ENCODE results near the gene CYGB. TPM values are rescaled to one million over a fixed set of nuclear protein-coding genes. Genes with fewer than 3 reads are reported as not detected.
"Not testable (repeated sequence)": the region's sequence is repeated elsewhere in the genome, so short reads cannot be mapped to it uniquely, and the experiment has no call there.

The CYGB gene
- polyA plus RNA-seq, 3 donors, result 15.4 to 16.5 (median 16.4) TPM

DNA sequence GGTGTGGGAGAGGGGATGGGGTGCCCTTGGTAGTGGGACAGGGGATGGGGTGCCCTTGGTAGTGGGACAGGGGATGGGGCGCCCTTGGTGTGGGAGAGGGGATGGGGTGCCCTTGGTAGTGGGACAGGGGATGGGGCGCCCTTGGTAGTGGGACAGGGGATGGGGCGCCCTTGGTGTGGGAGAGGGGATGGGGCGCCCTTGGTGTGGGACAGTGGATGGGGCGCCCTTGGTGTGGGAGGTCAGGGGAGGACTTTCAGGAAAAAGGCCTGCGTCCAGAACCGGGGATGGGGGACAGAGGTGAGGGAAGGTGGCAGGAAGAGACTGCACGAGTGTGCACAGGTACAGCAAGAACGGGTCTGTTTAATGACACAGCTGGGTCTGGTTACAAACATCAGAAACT lies 10.5 kb downstream of the CYGB start:
- DNase-seq, result not testable (repeated sequence)

DNA sequence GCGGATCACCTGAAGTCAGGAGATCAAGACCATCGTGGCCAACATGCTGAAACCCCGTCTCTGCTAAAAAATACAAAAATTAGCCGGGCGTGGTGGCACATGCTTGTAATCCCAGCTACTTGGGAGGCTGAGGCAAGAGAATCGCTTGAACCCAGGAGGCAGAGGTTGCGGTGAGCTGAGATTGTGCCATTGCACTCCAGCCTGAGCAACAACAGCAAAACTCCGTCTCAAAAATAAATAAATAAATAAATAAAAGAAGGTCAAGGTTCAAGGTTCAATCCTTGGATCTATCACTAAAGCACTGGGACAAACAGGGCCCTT lies 12.0 kb downstream of the CYGB start:
- DNase-seq, result not testable (repeated sequence)

DNA sequence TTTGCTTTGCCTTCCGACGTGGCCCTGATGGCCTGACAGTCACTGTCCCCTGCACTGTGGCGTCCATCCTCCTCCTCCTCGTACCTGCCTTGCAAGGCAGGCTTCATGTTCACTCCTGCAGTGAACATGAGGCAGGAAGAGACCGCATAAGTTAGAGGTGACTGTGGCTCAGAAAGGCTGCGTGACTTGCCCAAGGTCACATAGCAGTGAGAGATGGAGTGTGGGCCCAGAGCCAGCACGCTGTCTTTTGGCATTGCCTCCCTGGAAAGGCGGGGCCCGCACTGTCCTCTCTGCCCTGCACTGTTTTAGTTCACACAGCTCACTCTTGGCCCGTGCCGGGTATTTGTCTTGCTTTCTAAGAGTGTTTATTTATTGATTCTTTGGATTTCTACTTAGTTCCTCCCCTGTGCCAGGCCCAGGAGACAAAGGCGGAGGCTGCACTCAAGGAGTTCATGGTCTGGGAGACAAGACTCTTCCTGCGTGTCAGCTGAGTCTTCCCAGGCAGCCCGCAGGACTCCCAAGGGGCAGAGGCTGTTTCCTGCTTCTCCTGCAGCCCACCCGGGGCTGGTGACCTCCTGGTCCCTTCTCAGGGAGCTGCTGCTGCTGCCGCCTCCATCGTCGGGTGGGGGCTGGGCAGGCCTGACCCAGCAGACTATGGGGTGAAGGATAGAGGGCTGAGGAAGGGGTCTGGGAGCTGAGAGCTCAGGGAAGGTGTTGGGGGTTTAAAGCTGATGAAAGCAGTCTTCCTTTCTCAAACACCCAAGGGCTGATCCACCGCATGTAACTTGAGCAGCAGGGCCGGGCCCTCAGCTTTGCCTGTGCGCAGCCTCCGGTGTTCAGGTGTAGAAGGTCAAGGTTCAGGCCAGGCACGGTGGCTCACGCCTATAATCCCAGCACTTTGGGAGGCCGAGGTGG lies 12.7 kb downstream of the CYGB start:
- DNase-seq, result no peak

DNA sequence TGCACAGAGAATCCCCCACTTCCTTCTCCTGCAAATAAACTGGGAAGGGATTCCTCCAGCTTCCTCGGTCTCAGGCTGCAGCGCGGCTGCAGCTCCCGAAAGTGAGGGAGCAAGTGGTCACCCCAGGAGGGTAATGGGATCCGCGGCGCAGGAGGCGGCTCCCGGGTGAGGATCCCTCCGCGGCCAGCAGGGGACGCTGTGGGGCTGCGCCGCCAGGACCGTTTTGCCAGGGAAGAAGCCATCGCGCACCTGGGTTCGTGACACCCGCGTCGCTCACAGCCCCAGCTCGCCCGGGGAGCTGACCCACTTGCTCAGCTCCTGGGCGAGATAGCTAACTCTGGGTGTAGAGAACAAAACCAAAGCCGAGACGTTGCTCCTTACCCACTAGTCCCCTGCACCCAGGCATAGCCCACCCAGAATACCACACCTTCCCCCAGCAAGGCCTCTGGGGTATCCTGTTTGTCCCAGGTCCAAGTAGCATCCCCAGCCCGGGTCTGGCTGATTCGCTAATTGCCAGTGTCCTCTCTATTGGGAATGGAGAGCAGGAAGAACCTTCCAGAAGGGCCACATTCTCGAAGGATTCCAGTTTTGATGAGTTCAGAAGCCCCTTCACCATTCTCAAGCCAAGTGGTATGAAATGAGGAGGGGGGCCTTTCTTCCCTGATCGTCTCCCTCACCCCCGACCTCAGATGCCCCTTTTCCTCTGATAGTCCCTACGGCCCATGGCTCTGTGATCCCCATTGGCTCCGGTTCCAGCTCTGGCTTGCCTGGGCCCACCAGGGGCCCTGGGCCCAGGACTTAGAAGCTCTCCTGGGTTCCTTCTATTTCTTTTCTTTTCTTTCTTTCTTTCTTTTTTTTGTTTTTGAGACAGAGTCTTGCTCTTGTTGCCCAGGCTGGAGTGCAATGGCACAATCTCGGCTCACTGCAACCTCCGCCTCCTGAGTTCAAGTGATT lies 14.1 kb downstream of the CYGB start:
- no peak for DNase-seq

DNA sequence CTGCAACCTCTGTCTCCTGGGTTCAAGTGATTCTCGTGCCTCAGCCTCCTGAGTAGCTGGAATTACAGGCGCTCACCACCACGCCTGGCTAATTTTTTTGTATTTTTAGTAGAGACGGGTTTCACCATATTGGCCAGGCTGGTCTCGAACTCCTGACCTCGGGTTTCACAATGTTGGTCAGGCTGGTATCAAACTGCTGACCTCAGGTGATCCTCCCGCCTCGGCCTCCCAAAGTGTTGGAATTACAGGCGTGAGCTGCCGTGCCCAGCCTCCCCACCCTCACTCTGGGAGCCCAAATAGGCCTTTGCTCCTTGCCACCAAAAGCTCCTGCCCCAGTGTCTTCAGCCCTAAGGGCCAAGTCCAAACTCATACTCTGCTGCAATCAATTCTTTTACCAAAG lies 15.8 kb downstream of the CYGB start:
- DNase-seq, result not testable (repeated sequence)

DNA sequence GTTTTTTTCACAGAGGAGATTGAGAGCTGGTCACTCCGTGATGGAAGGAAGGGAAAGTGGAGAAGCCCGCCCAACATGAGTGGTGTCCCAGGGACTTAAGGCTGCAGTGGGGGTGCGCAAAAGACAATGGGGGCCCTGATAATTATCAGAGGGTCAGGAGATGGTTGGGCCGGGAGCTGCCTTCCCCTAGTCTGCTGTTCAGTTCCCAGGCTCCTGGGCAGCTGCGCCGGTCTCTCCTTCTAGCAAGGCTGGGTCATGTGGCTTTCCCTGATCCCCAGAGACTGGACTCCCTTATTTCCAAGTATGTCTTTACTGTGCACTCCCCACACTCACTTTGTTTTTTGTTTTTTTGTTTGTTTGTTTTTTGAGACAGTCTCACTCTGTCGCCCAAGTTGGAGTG lies 16.2 kb downstream of the CYGB start:
- no peak for DNase-seq

DNA sequence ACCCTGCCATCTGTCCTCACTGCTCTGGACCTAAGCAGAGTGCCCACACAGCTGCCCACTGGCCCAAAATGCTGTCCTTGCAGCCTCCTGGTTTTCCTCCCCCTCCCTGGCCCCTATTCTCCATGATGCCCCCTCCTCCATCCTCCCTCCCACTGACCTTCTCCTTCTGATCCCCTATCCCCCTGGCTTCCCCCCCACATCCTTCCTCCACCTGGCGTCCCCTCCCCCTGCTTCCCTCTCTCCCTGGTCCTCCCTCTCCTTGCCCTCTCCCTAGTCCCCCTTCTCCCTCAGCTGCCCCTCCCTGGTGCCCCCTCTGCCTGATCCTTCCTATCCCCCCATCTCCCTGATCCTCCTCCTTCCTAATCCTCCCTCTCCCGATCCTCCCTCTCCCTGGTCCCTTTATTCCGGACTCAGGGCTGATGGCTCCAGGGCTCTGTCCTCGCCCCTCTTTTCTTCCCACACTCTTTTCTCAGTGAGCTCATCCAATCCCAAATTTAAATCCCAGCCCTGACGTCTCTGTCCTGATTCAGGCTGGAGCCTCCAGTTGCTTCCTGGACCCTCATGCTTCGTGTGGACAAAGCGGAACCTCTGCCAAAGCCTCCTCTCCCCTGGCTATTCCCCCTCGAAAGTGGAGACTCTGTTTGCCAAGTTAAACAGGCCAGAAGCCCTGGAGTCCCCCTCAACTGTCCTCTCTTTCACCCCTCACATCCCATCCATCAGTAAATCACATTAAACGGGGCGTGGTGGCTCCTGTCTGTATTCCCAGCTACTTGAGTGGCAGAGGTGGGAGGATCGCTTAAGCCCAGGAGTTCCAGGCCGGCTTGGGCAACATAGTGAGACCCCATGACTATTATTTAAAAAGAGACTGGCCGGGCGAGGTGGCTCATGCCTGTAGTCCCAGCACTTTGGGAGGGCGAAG lies 18.2 kb downstream of the CYGB start:
- no peak for DNase-seq

DNA sequence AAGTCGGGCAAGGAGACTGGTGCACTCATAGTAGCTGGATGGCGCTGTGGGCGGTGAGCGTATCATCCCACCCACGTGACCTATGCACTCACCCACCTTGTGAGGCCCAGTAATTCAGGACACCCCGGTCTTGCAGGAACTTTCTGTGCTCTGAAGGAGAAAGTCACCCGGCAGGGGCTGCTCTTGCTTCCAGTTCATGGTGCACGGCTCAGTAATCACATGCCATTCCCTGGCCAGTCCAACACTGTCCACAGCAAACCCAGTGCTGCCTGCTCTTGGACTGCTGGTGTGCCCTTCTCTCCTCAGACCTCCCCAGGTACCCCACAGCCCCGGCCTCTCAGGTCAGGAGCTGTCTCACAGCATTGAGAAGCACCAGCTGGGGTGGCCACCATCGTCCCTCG lies 19.9 kb downstream of the CYGB start:
- DNase-seq, result no peak

DNA sequence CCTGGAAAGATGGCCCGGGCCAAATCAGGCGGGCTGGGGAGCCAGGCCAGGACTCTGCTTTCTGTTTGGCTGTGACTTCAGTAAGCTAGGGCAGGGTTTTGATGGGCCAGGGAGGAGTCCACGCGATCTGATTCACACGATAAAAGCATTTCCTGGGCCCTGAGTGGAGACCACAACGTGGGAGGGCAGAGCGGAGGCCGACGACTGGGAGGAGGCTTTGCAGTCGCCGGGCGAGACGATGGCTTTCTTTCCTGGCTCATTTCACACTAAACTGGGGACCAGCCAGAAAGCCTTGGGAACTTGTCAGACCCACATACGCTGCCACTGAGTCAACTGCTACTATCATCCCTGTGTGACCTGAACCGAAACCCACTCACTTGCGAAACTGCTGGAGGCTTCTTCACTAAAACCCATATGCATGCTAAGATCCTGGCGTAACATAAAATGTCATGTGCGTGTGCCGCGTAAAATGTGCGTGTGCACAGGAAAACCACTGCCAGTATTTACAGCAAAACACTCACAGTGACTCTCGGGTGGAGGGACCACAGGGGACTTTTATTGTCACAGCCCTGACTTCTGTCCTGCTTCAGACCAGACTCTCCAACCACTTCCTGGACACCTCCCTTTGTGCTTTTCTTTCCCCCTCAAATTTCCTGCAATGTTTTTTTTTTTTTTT lies 22.1 kb downstream of the CYGB start:
- no peak for DNase-seq

DNA sequence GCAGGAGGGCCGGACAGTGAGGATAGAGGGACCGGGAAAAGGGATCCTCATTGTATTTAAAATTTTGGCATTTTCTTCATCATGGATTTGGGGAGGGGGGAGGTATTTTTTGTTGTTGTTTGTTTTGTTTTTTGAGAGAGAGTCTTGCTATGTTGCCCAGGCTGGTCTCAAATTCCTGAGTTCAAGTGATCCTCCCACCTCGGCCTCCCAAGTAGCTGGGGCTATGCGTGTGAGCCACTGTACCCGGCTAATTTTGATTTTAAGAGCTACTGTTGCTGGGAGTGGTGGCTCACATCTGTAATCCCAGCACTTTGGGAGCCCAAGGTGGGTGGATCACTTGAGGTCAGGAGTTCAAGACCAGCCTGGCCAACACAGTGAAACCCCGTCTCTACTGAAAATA lies 23.2 kb downstream of the CYGB start:
- not testable (repeated sequence) for DNase-seq

DNA sequence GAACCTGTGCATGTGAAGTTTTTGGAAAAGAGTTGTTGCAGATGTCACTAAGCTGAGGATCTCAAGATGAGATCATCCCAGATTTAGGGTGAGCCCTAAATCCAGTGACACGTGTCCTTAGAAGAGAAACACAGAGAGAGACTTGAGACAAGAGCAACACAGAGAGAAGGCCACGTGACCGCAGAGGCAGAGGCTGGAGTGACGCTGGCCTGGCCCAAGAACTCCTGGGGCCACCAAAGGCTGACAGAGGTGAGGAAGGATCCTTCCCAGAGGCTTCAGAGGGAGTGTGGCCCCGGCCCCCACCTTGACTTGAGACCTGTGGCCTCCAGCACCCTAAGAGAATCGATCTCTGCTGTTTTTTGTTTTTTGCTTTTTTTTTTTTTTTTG lies 24.2 kb downstream of the CYGB start:
- DNase-seq, result no peak

DNA sequence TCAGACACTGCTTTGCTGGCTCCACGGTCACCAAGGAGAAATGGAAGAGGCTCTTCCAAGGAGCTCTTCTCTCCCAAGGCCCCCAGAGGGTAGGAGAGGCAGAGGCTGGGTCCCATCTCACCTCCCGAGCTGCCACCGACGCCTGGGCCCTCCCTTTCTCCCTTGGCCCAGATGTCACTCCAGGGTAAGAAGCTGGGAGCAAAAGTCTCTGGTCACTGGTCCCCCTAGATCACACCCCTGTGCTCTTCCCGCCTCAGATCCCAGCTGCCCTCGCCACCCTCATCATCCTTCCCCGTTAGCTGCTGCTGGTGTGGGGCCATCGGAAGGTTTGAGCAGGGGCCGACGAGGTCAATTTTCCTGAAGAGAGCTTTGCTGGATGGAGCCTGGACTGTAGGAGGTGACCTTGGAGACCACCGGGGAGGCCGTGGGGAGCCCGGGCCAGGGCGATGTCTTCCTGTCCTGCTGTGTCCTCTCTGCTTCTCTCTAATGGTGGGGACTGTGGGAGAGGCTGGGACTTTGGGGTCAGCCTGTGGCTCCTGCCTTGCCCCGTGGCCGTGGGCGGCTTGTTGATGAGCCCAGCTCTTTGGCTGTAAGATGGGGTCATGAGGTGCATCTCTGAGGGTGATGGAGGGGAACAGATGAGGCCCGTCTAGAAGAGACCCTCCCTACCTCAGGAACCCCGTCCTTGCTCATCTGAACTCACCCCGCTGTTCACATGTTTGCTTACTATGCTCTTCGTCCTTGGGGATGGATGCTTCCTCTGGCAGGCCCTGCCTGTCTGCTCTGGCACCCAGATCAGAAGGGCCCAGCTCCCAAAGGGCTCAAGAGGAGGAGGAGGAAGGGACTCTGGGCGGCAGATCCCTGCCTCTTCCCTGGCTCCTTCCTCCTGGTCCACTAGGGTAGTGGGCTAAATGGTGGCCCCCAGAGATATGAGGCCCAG lies 24.9 kb downstream of the CYGB start:
- DNase-seq, result no peak

DNA sequence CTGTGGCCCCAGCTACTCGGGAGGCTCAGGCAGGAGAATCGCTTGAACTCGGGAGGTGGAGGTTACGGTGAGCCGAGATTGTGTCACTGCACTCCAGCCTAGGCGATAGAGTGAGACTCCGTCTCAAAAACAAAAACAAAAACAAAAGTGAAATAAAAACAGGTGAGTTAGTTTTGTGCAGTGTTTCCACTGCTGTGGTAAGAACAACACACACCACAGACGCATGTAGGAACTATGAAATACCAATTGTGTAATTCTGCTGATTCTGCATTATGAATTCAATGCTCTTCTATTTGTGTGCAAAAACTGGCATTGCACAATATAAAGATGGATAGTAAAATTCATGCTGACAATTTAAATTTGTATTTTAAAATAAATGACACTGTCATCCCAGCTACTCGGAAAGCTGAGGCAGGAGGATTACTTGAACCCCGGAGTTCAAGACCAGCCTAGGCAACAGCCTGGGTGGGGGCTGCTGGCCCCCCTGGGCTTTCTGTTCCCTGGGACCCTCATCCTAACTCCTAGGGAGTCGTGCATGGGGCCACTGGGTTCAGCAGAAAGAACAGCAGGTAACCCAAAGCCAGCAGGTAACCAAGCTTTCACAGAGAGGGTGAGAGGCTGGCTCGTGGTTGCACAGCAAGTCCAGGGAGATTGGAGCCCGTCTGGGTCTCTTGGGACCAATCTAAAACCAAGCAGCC lies 25.7 kb downstream of the CYGB start:
- DNase-seq, result no peak

DNA sequence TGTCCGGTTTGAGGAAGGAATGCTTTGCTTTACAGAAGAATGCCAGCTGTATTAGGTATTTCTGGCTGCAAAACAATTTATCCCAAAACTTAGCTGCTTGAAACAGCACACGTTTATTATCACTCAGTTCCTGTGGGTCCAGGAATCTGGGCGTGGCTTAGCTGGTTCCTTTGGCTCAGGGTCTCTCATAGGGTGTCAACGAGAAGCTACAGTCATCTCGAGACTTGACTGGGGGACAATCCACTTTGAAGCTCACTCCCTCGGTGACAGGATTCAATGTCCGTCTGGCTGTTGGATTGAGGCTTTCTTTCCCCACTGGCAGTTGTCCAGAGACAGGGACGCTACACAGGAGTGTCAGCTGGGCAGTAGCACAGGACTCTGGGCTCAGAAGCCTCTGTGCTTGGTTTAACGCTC lies 26.7 kb downstream of the CYGB start:
- DNase-seq, result no peak

DNA sequence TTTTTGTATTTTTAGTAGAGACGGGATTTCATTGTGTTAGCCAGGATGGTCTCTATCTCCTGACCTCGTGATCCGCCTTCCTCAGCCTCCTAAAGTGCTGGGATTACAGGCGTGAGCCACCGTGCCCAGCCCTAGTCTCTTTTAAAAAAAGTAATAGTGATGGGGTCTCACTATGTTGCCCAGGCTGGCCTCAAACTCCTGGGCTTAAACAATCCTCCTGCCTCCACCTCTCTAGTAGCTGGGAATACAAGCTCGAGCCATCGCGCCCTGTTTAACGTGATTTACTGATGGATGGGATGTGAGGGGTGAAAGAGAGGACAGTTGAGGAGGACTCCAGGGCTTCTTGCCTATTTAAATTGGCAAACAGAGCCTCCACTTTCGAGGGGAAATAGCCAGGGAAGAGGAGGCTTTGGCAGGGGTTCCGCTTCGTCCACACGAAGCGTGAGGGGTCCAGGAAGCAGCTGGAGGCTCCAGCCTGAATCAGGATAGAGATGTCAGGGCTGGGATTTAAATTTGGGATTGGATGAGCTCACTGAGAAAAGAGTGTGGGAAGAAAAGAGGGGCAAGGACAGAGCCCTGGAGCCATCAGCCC lies 28.9 kb downstream of the CYGB start:
- not testable (repeated sequence) for DNase-seq

DNA sequence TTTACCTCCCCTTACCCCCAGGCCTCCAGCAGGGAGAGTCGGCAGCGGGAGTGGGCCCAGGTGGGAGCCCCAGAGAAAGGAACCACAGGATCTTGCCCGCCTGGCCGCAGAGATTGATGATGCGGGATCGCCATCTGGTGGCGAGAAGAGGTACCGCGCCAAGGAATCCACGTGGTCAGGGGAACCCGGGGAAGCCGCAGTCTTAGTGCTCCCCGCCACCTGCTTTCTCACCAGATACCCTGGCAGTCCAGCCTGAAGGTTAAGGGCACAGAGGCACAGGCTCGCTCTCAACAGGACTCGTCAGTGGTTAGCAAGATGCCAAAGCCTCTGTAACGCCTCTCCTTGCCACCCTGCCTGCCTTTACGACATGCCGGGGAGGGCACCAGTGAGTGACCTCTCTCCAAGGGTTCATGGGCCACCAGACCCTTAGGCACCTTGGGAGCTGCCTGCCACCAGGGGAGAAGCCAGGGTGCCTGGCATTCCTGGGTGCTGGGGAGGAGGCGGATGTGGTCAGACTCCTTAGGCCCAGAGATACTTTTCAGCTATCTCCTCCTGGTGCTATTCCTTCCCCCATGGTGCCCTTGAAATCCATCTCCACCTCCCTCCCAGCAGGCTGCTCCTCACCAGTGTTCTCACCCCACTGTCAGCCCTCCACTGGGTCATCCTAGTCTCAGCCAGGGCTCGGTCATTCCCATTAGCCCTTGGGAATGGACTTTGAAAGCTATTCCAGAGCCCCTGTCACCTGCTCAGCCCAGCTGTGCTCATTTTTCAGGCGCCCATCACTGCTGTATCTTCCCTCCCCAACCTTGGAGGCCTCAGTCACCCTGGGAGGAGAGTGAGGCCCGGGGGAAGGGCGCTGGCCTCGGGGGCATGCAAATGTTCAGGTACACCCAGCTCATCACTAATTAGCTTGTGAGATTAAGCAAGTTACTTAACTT lies 30.8 kb downstream of the CYGB start:
- DNase-seq, result no peak

DNA sequence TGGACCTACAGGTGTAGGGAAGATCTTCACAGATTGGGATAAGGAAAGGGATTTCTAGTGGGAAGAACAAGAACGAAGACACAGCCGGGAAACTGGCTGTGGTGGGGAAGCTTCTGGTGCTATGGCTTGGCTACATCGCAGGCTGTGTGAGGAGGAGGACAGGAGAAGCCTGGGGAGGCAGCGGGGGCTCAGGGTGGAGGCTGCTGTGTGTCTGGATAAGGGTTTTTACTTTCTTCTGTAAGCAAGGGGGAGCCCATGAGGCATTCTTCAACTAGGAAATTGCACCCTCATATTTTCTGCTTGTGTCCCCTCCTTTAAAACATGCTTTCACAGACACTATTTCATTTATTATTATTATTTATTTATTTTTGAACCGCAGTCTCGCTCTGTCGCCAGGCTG lies 33.4 kb downstream of the CYGB start:
- no peak for DNase-seq

All from renal pelvis (tissue), 4 donors.